HUDEP-2 (cell line): Measurements from ENCODE around the gene PRR14L.

ENCODE experiments used
- DNase-seq, 76 experiments: peaks; one replicate each; lab custom pipeline; 2025; ENCODE audit not compliant: unreplicated experiment in 76 of 76; lab: John Stamatoyannopoulos, UW

Gene PRR14L

DNA sequence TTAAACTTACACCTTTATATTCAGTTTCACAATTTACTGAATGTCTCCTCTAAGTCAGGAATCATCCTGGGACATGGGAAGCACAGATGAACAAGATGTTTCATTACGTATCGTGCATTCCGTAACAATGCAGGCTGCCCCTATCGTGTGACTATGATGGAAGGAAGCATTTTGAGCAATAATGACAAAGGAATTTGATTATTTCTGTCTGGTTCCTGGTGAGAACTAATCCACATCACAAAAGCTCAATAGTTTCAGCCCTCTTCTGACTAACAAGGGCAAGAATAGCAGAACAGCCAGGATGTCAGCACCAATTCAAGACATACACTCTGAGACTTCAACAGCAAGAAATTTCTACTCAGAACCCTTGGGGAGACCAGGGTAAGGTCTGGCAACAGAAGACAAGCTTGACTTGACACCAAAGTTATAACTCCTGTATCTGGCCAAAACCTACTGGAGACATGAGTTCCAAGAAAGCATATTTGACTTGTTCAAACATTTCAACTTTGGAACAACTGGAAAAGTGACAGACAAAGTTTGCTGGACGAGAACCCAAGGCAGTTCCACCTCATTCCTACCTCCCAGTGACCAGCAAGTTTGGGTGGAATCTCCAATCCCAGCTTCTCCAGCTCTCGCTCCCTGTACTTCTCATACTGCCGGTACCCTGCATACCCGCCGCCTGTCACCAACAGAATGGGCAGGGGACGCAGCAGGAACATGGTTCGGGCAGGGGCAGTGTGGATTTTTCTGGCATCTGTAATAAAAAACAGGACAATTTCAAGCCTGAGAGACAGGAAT lies 102.2 kb downstream of the PRR14L start:
- no peak for DNase-seq

DNA sequence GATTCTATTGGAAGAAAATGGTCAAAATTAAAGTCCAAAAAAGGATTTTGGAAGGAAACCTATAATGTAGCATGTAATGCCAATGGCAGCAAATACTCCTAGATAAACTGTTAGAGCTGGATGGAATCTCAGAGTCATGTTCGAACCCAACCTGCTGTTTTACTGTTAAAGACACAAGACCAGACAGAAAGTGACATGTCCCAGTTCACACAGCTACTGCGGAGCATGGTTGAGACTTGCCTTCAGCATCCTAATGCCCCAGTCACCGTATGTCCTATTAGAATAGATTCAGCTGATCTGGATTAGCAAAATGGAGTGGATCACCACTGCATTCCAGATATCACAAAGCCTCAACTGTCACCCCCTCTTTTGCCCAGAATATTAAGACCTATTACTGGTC lies 102.9 kb downstream of the PRR14L start:
- DNase-seq: no peak

DNA sequence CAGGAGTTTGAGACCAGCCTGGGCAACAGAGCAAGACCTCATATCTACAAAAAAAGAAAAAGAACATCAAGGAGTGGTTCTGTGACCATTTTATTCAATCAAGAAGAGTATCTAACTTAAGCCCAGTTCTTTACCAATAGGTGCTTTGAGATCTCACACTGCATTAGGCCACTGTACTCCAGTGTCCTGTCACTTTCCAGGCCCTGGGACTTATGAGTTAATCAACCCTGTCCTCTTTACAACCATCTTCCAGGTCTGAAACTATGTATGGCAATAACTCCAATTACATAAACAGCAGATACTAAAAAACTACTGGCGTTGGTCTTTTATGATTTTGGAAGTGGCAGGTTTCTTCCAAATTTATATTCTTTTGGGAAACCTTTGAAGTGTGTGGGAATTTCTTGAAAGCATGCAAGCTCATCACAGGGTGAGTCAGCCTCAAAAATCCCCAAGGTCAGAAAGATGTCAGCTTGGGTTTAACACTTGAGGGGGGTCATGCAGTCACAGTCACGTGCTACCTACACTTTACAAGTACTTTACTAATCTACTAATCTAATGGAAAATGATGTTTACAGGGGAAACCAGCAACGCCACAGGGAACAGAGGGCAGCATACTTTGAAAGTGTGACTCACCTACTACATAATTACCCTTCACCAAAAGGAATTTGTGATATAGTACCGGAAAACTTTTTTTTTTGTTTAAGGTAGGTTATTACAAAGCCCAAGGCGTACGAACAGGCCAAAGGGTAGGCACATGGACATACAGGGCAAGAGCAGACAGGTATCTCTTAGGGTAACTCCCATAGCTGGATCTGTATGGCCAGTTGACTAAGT lies 103.5 kb downstream of the PRR14L start:
- peak in 1 of 76 experiments; percentile 10 for DNase-seq

DNA sequence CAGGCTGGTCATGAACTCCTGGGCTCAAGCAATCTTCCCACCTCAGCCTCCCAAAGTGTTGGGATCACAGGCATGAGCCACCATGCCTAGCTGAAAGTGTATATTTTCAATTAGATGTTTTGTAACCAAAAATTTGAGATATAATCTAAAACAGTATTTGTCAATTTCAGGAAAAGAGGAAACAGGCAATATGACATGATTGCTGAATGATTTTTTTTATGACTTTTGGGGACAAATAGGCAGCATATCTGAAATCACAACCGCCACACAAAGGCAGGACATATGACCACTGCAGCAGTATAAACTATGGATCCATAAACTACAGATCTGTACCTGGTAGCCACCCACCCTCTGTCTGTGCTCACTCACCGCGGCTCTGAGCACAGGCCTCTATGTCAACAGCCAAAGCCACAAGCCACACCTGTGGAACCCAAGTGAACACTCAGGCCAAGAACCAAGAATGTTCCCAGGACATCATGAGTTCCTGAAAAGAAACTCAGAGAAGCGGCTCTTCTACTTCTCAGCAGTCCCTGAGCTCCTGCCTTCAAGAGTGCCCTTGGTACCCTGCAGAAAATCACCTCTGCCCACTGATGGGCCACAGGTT lies 110.4 kb downstream of the PRR14L start:
- no peak for DNase-seq

DNA sequence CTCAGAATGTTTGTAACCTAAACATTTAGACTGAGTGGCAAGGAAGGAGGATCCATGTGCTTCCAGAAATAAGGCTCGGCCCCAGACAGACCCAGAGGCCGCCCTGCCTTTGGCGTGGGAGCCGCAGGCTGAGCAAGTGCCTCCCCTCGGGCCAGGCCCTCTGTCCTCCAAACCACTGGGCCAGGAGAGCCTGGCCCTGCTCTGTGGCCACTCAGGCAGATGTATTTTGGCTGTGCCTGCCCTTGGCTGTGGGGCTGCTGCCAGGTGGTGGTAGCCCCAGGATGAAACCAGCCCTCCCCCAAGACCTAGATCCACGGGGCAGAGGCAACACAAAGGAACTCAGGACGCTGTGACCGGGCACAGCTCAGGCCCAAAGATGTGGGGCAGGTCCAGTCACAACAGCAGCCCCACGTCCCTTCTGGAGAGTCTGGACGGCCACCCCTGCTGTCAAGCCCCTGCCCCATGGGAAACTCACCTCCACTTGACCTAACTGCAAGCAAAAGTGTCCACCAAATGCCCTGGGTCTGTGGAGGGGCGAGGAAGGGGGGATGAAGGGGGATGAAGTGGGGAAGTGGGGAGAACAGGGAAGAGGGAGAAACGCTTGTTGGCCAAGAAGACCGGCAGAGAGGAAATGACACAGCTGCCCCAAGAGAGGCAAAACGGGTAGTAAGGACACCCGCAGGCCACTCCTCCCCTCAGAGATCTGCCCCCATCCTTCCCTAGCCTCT lies 111.9 kb downstream of the PRR14L start:
- DNase-seq: peak in 20 of 76 experiments; percentile 10 to 42 (median 24)

DNA sequence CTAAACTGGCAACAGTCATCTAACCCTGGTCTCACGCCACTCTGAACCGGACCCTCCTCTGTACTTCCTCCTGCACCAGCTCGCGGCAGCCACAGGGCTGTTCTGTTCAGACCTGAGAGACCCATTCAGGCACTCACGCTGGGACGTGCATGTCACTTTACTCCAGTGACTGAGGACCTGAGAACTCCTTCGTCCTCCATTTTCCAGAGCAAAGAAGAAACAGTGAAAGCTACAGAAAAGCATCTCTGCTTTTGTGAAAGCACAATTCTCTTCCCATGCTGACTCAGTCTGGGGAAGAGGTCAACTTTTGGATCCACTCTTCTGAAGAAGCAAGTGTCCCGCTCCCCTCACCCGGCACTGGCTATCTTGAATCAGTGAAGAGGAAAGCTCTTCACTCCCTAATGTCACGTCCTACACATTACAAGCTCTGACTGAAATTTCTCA lies 112.5 kb downstream of the PRR14L start:
- DNase-seq: peak in 35 of 76 experiments; percentile 14 to 63 (median 31)

DNA sequence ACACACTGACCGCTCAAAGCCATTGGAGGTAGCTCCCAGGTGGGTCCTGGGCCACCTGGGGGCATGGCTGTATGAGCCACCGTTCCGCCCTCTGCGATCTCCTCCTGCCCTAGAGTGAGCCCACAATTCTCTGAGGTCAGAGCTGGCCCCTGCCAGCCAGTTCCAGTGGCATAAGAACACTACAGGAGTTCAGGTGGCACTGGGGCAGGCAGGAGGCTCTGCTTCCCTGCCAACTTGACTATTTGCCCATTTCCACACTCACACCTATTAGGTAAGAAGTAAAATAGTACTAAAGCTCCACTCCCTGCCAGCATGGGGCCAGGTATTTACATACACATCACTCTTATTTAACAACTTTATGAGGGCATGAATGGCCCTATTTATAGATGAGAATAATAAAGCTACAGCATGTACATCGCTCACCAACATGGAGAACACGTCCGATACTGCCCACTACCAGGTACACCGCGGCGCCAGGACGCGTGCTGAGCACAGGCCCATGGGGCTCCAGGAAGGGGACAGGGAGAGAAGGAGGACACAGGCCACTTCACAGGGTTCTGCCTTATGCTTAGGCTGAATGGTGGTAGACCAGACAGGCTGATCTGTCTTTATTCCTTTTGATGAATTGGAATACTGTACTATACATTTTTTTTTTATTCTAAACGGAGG lies 114.2 kb downstream of the PRR14L start:
- no peak for DNase-seq

DNA sequence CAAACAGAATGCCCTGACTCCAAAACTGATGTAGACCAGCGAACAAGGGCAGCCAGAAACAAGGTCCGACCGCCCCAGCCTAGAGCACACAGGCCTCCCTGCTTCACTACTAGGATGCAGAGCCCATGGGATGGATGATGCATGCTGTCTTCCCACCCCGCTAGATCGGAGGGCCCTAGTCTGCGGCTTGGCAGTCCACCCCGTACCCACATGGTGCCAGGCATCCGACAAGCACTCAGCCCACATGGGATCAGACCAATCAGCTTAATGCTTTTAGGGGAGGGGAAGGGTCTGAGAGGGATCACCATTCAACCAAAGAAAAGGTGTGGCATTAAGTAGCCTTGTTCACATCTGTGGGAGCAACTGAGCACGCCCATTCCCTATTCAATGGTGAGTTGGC lies 118.5 kb downstream of the PRR14L start:
- DNase-seq: peak in 5 of 76 experiments; percentile 14 to 24 (median 19)
